Panc1 (cell line): ENCODE results near the gene B4GALT6.

Experiments
- CTCF ChIP-seq: fragments of 450-650 bp; IDR thresholded peaks from 2 replicates; pipeline ENCODE4 v1.5.1; 2017; ENCODE audit warnings: mild to moderate bottlenecking
- POLR2AphosphoS5 ChIP-seq: IDR thresholded peaks from 2 replicates; pipeline ENCODE4 v1.6.1; 2012; ENCODE audit warnings: mild to moderate bottlenecking, low read depth, low read length, moderate library complexity
- SIN3A ChIP-seq: IDR thresholded peaks from 2 replicates; pipeline ENCODE4 v1.6.1; 2012; ENCODE audit warnings: low read depth, mild to moderate bottlenecking, low read length, moderate library complexity, borderline replicate concordance; ENCODE audit not compliant: insufficient read depth

GRCh38 chr18:31583185-31583854, 101.1 kb downstream of the B4GALT6 start:
- TF ChIP-seq CTCF = no peak
- no peak for TF ChIP-seq POLR2AphosphoS5
- no peak for TF ChIP-seq SIN3A
